Fibroblast of lung (primary cell): ENCODE measurements around the gene POLR1B.

Source experiments
- EZH2 ChIP-seq: IDR thresholded peaks from 2 replicates; pipeline ENCODE4 v1.5.1; 2012; ENCODE audit warnings: low read length, control low read depth, mild to moderate bottlenecking; ENCODE audit errors: missing control alignments
- TF ChIP-seq, protein P1 (sequence below), 2 donors: IDR thresholded peaks in 1 of 2; conservative IDR thresholded peaks in 1 of 2; 1 replicate in 1 of 2; 2 replicates in 1 of 2; pipeline ENCODE4 v1.5.1; 2011 to 2012; ENCODE audit warnings: low read length in 2 of 2, control low read depth in 1 of 2, inconsistent platforms in 1 of 2, low read depth in 1 of 2, mild to moderate bottlenecking in 1 of 2

- no peak for TF ChIP-seq EZH2
- TF ChIP-seq, protein P1, sequence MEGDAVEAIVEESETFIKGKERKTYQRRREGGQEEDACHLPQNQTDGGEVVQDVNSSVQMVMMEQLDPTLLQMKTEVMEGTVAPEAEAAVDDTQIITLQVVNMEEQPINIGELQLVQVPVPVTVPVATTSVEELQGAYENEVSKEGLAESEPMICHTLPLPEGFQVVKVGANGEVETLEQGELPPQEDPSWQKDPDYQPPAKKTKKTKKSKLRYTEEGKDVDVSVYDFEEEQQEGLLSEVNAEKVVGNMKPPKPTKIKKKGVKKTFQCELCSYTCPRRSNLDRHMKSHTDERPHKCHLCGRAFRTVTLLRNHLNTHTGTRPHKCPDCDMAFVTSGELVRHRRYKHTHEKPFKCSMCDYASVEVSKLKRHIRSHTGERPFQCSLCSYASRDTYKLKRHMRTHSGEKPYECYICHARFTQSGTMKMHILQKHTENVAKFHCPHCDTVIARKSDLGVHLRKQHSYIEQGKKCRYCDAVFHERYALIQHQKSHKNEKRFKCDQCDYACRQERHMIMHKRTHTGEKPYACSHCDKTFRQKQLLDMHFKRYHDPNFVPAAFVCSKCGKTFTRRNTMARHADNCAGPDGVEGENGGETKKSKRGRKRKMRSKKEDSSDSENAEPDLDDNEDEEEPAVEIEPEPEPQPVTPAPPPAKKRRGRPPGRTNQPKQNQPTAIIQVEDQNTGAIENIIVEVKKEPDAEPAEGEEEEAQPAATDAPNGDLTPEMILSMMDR (conservative IDR thresholded peaks at IDR 0.05 in 1 of 2, IDR thresholded peaks at IDR 0.05 in 1 of 2; ENCODE audit: low read depth in 1 of 2, low read length in 2 of 2), result no peak
These were observed 47.4 kb upstream of the POLR1B start for GRCh38 chr2:112494828-112495227.
